WI38 (cell line): ENCODE results near the gene GPR55.

ENCODE experiments used
- H3K4me3 ChIP-seq: 2 replicates; pipeline ENCODE4 v1.5.1; 2011; ENCODE audit warnings: low read depth, mild to moderate bottlenecking, control low read depth, low read length
- TF ChIP-seq, protein P1 (sequence below): IDR thresholded peaks from 2 replicates; pipeline ENCODE4 v1.5.1; 2012; ENCODE audit warnings: low read depth, mild to moderate bottlenecking, control low read depth, low read length

Gene GPR55

DNA sequence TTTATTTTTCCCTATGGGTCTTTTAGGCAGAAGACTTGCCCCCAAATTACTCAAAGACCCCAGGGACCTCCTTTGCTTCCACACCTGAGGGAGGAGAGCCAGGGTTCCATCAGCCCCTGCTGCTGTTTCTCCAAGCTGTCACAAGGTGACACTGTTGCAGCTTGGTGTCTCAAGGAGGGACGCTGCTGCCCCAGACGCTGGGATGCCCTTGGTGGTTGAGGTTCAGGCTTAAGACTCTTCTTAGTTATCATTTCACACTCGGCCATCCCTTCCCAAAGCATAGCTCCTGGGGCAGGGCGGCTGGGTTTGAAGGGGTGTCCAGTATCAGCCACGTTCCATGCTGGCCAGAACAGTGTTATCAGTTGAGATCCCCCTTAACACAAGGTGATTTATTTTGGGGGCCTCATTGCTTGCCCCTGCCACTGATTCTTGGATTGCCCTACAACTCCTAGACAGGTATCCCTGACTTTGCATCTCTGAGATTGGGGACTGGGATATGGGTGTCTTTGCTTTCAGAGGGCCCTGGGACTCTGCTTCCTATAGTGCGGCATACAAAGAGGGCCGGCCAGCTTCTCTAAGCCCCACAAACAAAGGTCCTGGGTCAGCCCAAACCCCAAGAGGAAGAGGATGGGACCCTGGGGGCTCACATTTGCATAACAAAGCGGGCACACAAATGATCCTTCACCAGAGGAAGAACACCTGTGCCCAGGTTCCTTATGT, 22.7 kb downstream of the GPR55 start:
- H3K4me3 ChIP-seq: no peak overlapping the region
- TF ChIP-seq, protein P1, sequence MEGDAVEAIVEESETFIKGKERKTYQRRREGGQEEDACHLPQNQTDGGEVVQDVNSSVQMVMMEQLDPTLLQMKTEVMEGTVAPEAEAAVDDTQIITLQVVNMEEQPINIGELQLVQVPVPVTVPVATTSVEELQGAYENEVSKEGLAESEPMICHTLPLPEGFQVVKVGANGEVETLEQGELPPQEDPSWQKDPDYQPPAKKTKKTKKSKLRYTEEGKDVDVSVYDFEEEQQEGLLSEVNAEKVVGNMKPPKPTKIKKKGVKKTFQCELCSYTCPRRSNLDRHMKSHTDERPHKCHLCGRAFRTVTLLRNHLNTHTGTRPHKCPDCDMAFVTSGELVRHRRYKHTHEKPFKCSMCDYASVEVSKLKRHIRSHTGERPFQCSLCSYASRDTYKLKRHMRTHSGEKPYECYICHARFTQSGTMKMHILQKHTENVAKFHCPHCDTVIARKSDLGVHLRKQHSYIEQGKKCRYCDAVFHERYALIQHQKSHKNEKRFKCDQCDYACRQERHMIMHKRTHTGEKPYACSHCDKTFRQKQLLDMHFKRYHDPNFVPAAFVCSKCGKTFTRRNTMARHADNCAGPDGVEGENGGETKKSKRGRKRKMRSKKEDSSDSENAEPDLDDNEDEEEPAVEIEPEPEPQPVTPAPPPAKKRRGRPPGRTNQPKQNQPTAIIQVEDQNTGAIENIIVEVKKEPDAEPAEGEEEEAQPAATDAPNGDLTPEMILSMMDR: peak; percentile 75

DNA sequence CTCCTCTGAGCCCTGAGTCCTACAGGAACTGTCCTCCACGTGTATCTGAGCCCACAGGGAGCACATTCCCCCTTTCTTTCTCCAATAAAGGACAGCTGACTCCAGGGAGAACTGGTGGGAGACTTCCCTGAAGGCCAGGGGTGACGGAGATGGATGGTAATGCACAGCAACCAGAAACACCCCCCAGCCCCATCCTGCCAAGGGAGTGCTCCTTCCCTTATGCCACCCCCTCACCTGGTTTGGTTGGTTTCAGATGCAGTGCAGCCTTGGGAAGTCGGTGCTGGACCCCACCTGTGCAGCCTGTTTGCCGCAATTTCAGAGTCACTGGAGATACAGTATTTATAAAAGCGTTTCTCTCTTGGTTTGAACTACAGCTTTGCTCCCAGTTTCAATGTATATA, 24.0 kb downstream of the GPR55 start:
- TF ChIP-seq, protein P1: no peak
- no peak overlapping the region for H3K4me3 ChIP-seq

DNA sequence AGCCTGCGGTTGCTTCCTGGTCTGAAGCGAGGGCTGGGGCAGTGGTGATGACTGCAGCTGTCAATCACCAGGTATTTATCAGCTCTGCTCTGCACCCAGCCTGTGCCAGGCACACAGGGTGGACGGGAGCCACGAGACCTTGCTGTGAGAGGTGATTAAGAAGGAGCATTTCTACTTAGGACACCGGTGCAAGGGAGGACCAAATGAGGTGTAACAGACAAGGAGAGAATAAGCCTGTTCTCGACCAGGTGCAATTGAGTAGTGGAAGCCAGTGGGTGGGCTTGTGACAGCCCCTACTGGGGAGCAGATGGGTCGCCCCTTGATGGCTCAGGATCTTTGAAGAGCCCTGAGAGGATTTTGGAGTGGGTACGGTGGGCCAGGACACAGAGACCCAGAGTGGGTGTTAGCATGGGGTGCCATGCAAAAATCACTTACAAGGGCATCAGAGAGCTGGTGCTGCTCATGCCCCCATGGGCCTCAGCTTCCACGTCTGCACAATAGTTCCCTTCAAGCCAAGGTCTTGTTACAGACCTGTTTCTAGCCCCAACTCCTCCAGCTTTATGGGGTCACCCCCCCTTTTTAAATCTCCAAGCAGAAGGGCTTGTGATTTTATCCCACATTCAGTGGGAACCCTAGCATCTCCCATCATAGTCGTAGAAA, 24.6 kb downstream of the GPR55 start:
- TF ChIP-seq, protein P1: no peak
- no peak overlapping the region for H3K4me3 ChIP-seq

DNA sequence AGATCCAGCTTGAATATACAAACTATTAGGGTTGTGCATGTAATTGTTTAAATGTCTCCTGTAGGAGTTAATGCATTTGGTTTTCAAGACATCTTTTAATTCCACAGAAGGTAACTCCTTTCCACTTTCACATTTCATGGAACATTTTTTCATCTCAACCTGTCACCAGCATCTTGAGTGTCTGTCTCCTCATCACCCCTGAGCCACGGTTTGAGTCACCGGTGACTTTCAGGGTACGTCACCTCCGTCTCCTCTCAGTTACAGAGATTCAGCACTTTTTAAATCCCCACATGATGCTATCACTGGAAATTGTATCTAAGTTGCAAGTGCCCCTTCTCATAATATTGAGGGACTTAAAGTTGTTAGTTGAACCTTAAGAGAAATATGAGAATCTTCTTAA, 25.3 kb downstream of the GPR55 start:
- TF ChIP-seq, protein P1: no peak
- H3K4me3 ChIP-seq: no peak overlapping the region

DNA sequence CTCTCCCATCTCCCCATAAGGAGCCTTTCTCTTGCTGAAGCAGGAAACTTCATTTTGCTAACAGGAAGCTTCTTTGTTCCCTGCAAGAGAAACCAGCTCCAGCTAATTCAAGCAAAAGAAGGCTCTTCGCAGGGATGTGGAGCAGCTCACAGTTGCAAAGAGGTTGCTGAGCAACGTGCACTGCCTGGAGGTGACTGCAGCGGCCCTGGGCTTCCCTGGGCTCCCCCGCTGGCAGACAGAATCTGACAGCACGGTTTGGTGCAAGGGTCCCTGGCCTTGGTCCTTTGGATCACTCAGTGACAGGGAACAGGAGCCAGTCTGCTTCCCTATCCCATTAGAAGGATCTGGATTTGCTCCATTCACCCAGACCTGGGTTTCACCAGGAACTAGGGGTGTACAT, 25.8 kb downstream of the GPR55 start:
- H3K4me3 ChIP-seq: no peak overlapping the region
- TF ChIP-seq, protein P1: no peak

DNA sequence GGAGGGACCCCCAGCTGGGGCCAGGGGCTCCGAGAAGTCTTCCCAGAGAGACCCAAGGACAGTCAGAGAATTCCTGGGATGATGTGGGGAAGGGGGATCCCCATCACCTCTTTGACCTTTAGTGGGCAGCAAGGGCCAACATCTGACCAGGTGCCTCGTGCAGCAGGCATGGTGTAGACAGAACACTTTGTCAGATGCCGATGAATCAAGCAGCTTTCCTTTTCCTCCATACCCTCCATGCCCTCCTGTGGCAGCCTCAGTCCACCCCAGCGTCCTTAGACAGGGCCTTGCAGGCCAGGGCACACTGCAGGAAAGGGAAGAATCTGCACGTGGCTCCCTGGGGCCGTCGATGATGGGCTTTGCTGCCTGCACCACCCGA, 26.3 kb downstream of the GPR55 start:
- TF ChIP-seq, protein P1: no peak
- H3K4me3 ChIP-seq: no peak overlapping the region

DNA sequence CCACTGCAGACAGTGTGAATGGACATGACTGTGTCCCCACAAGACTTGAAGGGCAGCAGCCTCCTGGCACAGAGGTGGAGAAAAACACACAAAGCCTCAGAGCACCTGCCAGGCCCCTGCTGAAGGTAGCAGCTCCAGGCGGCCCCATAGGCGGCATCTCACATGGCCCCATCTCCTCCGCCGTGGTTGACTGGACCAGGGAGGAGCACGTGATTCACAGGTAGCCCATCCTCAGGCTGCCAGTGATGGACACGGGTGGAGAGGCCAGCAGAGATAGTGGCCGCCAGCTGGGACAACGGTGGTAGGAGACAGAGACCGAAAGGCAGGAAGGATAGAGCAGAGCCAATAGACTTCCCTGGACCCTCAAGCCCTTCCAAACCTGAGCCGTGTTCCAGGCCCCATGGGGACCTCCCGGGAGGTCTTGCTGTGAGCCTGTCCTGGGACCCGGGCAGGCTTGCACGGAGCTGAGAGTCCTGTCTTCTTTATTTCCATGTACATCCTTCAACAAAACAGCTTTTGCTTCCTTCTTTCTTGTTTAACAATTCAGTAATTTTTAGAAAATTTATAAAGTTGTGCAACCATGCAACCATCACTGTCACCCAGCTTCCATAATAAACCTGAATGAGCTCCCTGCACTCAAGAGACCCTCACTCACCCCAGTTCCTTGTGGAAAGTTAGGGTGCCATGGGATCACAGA, 26.9 kb downstream of the GPR55 start:
- no peak overlapping the region for H3K4me3 ChIP-seq
- TF ChIP-seq, protein P1: no peak
